SU-DHL-6 (cell line): Measurements from ENCODE around the gene RPGRIP1.
"Not testable (repeated sequence)": the region's sequence is repeated elsewhere in the genome, so short reads cannot be mapped to it uniquely, and the experiment has no call there.

Experiments
- H2AFZ ChIP-seq: fragments of 200-600 bp; sonication (generic); 2 replicates; pipeline ENCODE4 v1.6.1; 2014; ENCODE audit warnings: low read depth, mild to moderate bottlenecking, moderate library complexity, mixed read lengths, antibody characterized with exemption, low read length; ENCODE audit not compliant: severe bottlenecking
- H3F3A ChIP-seq: fragments of 200-600 bp; shearing (Covaris generic); 2 replicates; pipeline ENCODE4 v1.6.0; 2016; ENCODE audit warnings: antibody characterized with exemption, mild to moderate bottlenecking; ENCODE audit not compliant: insufficient read depth
- H3K27ac ChIP-seq: fragments of 200-600 bp; sonication (generic); 2 replicates; pipeline ENCODE4 v1.5.1; 2016; ENCODE audit warnings: low read depth, mild to moderate bottlenecking, low read length, moderate library complexity, mixed read lengths
- H3K27me3 ChIP-seq: fragments of 200-600 bp; sonication (generic), shearing (Covaris generic); 2 replicates; pipeline ENCODE4 v1.6.0; 2014; ENCODE audit warnings: mild to moderate bottlenecking, low read length
- H3K36me3 ChIP-seq: fragments of 200-600 bp; sonication (generic); 2 replicates; pipeline ENCODE4 v1.6.1; 2014; ENCODE audit warnings: mild to moderate bottlenecking, low read length, mixed read lengths
- H3K4me2 ChIP-seq: fragments of 300-600, 200-600 bp; shearing (Covaris generic), sonication (generic); 2 replicates; pipeline ENCODE4 v1.6.0; 2014; ENCODE audit warnings: low read length, low read depth, mild to moderate bottlenecking; ENCODE audit not compliant: poor library complexity, severe bottlenecking
- H3K4me3 ChIP-seq: fragments of 200-600 bp; sonication (generic); 2 replicates; pipeline ENCODE4 v1.5.1; 2014; ENCODE audit warnings: antibody characterized with exemption, low read length, mild to moderate bottlenecking, mixed read lengths; ENCODE audit not compliant: insufficient read depth, poor library complexity, severe bottlenecking
- H3K79me2 ChIP-seq: fragments of 200-600 bp; sonication (generic); 2 replicates; pipeline ENCODE4 v1.6.1; 2014; ENCODE audit warnings: mild to moderate bottlenecking, low read length, moderate library complexity; ENCODE audit not compliant: insufficient read depth
- H3K9ac ChIP-seq: fragments of 200-600 bp; sonication (generic); 2 replicates; pipeline ENCODE4 v1.7.0; 2014; ENCODE audit warnings: mild to moderate bottlenecking, low read length
- H3K9me2 ChIP-seq: fragments of 200-600 bp; sonication (generic); replicated peaks from 2 replicates; pipeline ENCODE4 v1.6.1; 2014; ENCODE audit warnings: low read length; ENCODE audit not compliant: insufficient read depth
- H3K9me3 ChIP-seq: fragments of 200-600 bp; sonication (generic); 2 replicates; pipeline ENCODE4 v1.6.1; 2014; ENCODE audit warnings: low read length, mixed read lengths; ENCODE audit not compliant: insufficient read depth
- H4K20me1 ChIP-seq: fragments of 200-600 bp; sonication (generic); 2 replicates; pipeline ENCODE4 v1.6.1; 2014; ENCODE audit warnings: low read depth, mild to moderate bottlenecking, antibody characterized with exemption, low read length, moderate library complexity, mixed read lengths
- EZH2phosphoT487 ChIP-seq: fragments of 200-600 bp; sonication (generic), shearing (Covaris generic); conservative IDR thresholded peaks from 2 replicates; pipeline ENCODE4 v1.6.1; 2018; ENCODE audit warnings: mild to moderate bottlenecking, antibody characterized with exemption, low read length, moderate library complexity, mixed read lengths
- TF ChIP-seq, protein P1 (sequence below): fragments of 200-600 bp; sonication (generic); IDR thresholded peaks from one replicate; pipeline ENCODE4 v1.5.1; 2017; ENCODE audit warnings: antibody characterized with exemption, mild to moderate bottlenecking, low read length, moderate library complexity; ENCODE audit not compliant: insufficient read depth, poor library complexity, severe bottlenecking

Gene RPGRIP1

GRCh38 chr14:21287168-21287567 is 7.3 kb downstream of the RPGRIP1 start:
- Histone ChIP-seq H3K27me3 (no peaks in the 10 kb centered on the region), H3K27ac (no peak overlapping the region), H2AFZ (no peak overlapping the region), H3K9me3 (no peaks in the 10 kb centered on the region), H4K20me1 (no peaks in the 10 kb centered on the region), H3K9me2 (no peaks in the 10 kb centered on the region), H3K36me3 (no peaks in the 10 kb centered on the region), H3K79me2 (no peaks in the 10 kb centered on the region), H3F3A (no peaks in the 10 kb centered on the region), H3K4me3 (no peak overlapping the region), H3K9ac (no peak overlapping the region), H3K4me2 (no peak overlapping the region)
- no peak for TF ChIP-seq EZH2phosphoT487
- TF ChIP-seq, protein P1, sequence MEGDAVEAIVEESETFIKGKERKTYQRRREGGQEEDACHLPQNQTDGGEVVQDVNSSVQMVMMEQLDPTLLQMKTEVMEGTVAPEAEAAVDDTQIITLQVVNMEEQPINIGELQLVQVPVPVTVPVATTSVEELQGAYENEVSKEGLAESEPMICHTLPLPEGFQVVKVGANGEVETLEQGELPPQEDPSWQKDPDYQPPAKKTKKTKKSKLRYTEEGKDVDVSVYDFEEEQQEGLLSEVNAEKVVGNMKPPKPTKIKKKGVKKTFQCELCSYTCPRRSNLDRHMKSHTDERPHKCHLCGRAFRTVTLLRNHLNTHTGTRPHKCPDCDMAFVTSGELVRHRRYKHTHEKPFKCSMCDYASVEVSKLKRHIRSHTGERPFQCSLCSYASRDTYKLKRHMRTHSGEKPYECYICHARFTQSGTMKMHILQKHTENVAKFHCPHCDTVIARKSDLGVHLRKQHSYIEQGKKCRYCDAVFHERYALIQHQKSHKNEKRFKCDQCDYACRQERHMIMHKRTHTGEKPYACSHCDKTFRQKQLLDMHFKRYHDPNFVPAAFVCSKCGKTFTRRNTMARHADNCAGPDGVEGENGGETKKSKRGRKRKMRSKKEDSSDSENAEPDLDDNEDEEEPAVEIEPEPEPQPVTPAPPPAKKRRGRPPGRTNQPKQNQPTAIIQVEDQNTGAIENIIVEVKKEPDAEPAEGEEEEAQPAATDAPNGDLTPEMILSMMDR = no peak

GRCh38 chr14:21294026-21294425 is 14.1 kb downstream of the RPGRIP1 start:
- not testable (repeated sequence) for H4K20me1 ChIP-seq, H3K27me3 ChIP-seq, H3K4me3 ChIP-seq, H3K36me3 ChIP-seq, H3K9ac ChIP-seq, H3K9me3 ChIP-seq, H3K79me2 ChIP-seq, H3K4me2 ChIP-seq, H3K9me2 ChIP-seq, H3K27ac ChIP-seq, H3F3A ChIP-seq, H2AFZ ChIP-seq

GRCh38 chr14:21298358-21298757 is 18.5 kb downstream of the RPGRIP1 start:
- Histone ChIP-seq H2AFZ (no peak overlapping the region), H3F3A (no peaks in the 10 kb centered on the region; the same call in 1 of the 2 replicates), H3K9ac (no peak overlapping the region), H3K4me3 (no peak overlapping the region), H3K9me3 (no peaks in the 10 kb centered on the region), H3K79me2 (no peaks in the 10 kb centered on the region), H3K9me2 (no peaks in the 10 kb centered on the region), H3K36me3 (no peaks in the 10 kb centered on the region), H3K27me3 (no peaks in the 10 kb centered on the region), H4K20me1 (no peaks in the 10 kb centered on the region), H3K4me2 (no peak overlapping the region), H3K27ac (no peak overlapping the region)
- TF ChIP-seq, protein P1 = no peak
- TF ChIP-seq EZH2phosphoT487 = no peak

DNA sequence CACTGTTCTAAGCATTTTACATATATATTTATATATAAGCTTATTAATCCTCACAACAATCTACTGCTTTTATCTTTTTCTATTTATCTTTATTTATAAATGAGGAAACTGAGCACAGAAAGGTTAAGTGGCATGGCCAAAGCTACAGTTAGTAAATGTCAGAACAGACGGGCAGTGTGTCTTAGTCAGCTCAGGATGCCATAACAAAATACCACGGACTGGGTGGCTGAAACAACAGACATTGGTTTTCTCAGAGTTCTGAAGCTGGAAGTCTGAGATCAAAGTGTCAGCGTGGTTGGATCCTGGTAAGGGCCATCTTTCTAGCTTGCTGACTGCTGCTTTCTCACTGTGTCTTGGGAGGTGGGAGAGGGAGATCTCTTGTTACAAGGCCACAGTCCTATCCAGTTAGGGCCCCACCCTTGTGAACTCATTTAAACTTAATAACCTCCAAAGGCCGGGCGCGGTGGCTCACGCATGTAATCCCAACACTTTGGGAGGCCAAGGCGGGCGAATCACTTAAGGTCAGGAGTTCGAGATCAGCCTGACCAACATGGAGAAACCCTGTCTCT is 19.8 kb downstream of the RPGRIP1 start:
- no peak overlapping the region for H3K9ac ChIP-seq
- H3K4me2 ChIP-seq = no peak overlapping the region
- no peaks in the 10 kb centered on the region for H3K9me3 ChIP-seq
- no peak overlapping the region for H2AFZ ChIP-seq
- H4K20me1 ChIP-seq = no peaks in the 10 kb centered on the region
- TF ChIP-seq, protein P1 = no peak
- TF ChIP-seq EZH2phosphoT487 = no peak
- no peaks in the 10 kb centered on the region for H3K27me3 ChIP-seq
- H3K79me2 ChIP-seq = no peaks in the 10 kb centered on the region
- H3K4me3 ChIP-seq = no peak overlapping the region
- H3K36me3 ChIP-seq = no peaks in the 10 kb centered on the region
- H3K9me2 ChIP-seq = no peaks in the 10 kb centered on the region
- no peak overlapping the region for H3K27ac ChIP-seq
- H3F3A ChIP-seq = no peaks in the 10 kb centered on the region; the same call in 1 of the 2 replicates
